HG02678 (cell line): ENCODE measurements around the gene OSCP1.

ENCODE experiments used
- ATAC-seq: cut with Tn5 transposase; IDR thresholded peaks from one replicate; pipeline ENCODE4 v1.9.1; 2021; ENCODE audit warnings: mild to moderate bottlenecking, moderate library complexity; ENCODE audit not compliant: unreplicated experiment

OSCP1 gene

GRCh38 chr1:36475910-36476604 lies 25.8 kb upstream of the OSCP1 start:
- no peak for ATAC-seq

DNA sequence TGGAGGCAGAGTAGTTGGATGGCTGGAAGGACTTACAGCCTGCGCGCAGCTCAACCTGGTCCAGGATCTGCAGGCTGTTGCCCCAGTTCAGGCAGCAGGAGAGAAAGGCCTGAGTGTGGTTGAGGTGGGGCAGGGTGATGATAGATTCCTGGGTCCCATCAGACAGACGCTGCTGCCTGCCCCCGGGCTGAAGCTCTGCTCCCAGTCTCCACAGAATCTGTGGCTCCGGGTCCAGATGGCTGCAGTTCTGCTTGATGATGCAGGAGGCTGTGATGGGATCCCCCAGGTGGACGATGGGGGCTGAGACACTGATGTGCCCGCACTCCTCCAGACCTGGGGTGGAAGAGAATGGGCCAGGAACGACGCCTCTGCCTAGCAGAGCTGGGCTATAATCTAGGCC lies 25.1 kb upstream of the OSCP1 start:
- ATAC-seq = no peak

- no peak for ATAC-seq
Measured at GRCh38 chr1:36472656-36473055, 22.4 kb upstream of the OSCP1 start.

DNA sequence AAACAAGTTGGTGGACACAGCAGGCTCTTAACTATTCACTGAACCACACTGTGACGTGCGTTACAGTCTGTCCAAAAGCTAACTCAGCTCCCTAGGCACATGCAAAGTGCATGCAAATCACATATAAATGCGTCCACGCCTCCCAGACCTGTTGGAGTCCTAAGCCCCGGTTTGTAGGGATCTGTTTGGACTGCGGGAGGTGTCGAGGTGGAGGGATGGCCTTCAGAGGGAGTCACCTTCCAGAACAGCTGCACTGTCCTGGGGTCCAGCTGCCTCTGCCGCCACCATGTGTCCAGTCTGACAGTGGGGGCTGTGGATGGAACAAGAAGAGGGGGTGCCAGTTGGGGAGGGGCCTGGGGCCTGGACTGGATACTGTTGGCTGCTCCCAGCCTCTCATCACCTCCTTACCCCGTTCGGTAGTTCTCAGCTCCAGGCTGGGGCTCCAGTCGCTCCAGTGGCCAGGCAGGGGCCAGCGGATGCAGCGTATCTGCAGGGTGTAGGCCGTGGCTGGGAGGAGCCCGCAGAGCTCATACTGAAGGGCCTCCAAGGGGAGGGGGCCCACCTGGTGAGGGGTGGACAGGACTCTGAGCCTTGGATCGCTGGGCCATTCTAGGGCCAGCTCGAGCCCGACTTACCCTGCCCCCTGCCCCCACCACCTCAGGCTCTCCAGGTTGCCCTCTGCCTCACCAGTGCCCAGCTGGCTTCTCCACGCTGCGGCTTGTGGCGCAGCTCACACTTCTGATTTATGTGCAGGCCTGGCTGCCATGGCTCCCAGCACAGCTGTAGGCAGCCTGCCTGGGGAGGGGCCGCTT lies 21.8 kb upstream of the OSCP1 start:
- ATAC-seq = no peak

DNA sequence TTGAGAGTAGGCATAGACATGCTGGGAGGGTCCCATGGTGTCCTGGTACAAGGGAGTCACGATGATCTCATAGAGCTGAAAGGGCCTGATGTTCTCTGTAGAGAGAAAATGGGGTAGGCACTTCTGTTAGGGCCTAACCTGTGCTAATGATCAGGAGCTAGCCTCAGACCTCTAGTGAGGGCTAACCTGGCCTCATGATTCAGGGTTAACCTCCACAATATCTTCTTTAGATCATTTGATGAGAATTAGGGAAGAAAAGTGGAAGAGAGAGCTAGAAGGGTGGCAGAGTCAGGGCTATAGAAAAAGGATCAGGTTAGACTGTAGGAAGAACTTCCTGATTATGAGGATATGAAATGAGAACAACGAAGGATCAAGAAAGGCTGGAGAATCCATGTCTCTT lies 18.9 kb upstream of the OSCP1 start:
- ATAC-seq = no peak

- no peak for ATAC-seq
Measured at GRCh38 chr1:36467700-36468455, 17.6 kb upstream of the OSCP1 start.

- ATAC-seq = no peak
Measured at GRCh38 chr1:36467027-36467410, 16.8 kb upstream of the OSCP1 start.

- no peak for ATAC-seq
Measured at GRCh38 chr1:36466370-36467026, 16.2 kb upstream of the OSCP1 start.

GRCh38 chr1:36465731-36466369 lies 15.6 kb upstream of the OSCP1 start:
- no peak for ATAC-seq

DNA sequence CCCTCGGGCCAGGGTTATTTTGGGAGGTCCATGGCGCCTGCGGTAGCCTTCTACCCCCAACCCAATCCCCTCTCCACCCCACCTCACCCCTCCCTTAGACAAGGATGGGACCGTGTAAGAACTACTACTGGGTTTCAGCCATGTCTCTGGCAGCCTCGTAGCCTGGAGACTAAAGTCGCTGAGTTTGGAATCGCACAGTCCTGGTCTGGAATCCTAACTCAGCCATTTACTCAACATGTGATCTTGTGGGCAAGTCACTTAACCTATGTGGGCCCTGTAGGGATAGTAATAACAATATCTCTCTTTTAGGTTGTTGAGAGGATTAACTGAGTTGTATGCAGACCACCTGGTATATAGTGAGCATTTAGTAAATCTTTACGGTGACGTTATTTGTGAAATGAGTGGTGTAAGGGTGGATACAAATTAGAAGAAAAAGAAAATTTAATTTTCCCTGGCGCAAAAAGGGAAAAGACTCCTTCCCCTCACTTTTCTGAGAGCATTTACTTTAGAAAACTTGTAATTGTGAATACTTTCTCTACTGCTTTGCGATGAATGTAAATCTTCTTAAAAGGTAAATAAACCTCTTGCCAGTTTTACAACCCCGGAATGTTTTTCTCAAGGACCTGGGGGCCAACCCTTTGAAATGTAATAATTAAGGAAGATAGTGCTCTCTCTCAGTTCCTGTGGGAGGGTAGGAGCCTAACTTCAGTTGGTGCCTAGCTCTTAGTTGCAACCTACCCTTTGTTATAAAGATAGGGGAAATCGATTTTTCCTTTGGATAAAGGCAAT lies 14.5 kb upstream of the OSCP1 start:
- peak; percentile 30 for ATAC-seq

DNA sequence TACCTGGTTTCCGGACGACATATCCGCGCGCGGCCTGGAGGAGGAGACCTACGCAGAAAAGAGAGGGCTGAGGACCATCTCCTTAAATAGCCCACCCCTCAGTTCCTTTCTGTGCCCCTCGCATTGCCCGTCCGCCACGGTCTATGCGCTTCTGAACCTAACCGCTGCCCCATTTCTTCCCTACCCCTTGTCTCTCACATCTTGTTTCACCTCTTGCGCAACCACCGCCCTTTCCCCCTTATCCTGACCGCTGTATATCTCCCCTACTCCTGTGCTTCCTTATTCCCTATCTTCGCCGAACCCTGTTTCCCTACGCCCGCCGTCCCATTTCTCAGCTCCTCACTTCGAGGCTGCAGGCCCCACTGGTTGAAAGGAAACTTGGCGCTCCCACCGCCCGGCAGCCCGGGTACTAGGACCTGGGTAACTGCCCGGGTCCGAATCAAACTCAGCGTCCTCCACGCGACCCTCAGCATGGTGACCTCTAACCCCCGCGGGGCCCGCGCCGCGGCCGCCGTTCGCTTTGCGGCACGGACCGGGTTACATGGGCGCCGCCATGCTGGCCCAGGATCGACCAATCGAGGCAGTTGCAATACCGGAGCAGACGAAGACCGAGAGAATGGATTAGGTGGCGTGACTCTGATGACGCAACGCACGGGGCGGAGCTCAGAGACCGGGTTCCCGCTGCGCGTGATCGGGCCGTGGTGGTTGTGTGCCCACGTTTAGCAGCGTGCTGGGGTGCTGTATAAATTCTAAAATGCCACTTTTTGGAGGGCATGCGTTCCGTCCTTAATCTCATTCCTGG lies 13.8 kb upstream of the OSCP1 start, which contains the start of gene MRPS15:
Gene MRPS15, minus strand, starts transcription at position 582 of the 802 bp plus-strand sequence. Its CDS starts 109 bp downstream, at position 473.
- peak; percentile 87 for ATAC-seq

DNA sequence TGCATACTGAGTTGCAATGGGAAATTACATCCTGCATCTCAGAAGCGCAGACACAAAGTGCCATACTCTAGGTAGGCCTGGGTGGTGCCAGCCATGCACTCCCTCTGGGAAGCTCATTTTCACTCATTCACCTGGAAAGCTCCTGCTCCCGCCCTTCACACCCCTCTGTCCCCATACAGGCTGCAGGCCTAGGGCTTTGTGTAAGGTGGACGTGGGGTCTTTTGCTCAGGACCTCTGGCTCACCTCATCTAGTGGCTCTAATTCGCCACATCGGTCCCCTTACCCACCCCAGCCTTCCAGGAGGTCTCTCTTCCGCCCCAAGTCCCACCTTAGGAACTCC lies 13.2 kb upstream of the OSCP1 start:
- no peak for ATAC-seq

DNA sequence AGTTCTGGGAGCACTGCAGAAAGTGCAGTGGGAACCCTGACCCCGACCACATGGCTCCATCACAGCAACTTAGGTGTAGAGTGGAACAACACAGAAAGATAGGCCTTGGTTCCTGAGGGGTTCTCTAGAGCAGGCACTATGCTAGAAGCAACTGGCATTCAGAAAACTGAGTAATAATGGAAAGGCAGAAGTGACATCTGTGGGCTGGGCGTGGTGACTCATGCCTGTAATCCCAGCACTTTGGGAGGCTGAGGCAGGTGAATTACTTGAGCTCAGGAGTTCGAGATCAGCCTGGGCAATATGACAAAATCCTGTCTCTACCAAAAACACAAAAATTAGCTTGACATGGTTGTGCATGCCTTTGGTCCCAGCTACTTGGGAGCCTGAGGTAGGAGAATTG lies 8.7 kb upstream of the OSCP1 start:
- no peak for ATAC-seq

DNA sequence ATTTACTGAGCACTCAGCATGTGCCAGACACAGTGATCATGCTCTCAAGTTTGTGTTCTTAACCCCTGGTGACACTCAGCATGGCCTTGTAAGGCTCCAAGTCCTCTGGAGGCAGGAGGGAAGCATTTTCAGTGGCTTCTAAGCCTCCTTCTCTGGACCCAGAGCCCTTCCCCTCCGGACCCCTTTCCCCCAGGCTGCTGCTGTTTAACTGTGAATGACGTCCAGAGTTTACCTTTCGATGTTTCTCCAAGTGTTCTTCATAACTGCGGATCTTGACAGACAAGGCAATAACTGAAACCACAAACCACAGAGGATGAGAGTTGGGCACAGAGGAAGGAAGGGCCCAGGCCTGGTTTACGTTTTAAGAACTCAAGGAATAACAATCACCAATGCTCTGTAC lies 7.4 kb upstream of the OSCP1 start:
- no peak for ATAC-seq

- no peak for ATAC-seq
Measured at GRCh38 chr1:36456391-36456928, 6.2 kb upstream of the OSCP1 start.

GRCh38 chr1:36455386-36455785 lies 5.1 kb upstream of the OSCP1 start:
- ATAC-seq = no peak

DNA sequence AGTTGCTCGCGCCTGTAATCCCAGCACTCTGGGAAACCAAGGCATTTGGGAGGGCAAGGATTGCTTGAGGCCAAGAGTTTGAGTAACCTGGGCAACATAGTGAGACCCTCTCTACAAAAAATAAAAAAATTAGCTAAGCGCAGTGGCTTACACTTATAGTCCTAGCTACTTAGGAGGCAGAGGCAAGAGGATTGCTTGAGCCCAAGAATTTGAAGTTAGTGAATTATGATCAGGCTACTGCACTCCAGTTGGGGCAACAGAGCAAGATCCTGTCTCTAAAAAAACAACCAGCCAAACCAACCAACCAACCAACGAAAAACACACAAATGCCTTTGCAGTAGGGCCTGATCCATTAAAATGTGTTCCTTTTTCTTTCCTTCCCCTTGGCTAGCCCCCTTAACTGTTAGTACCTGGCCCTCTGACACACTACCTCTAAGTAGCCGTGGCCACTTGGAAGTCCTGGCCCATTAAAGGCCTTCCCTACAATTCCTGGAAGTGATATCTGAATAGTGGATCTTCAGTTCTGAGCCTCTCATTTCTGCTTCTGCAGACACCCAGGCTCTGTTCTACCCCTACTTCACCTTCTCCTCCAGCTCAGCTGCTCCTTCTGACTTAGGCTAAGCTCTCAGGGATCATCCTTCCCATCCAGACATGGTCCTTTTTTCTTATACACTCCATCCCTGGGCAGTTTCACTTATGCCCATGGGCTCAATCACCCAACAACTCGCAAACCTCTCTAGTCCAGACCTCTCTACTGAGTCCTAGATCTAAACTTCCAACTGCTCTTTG lies 3.5 kb upstream of the OSCP1 start:
- ATAC-seq = no peak

- no peak for ATAC-seq
Measured at GRCh38 chr1:36453051-36453450, 2.8 kb upstream of the OSCP1 start.
